Right lobe of liver (tissue), 6 donors: Measurements from ENCODE around the gene OXCT2. TPM values are rescaled to one million over a fixed set of nuclear protein-coding genes. Genes with fewer than 3 reads are reported as not detected.

ENCODE experiments used
- ATAC-seq, 4 donors: fragments of 200-7000 bp; cut with Tn5 transposase; one replicate each; pipeline ENCODE4 v1.9.1; 2020; ENCODE audit warnings: mild to moderate bottlenecking in 4 of 4, moderate library complexity in 4 of 4
- DNase-seq, 3 donors: peaks; one replicate each; pipeline ENCODE4 v3.0.0-alpha.2; 2020
- H3K27ac ChIP-seq, 3 donors: fragments of 200-600 bp; one replicate each; pipeline ENCODE4 v1.8.0; 2022
- H3K27me3 ChIP-seq, 2 donors: fragments of 200-600 bp; one replicate each; pipeline ENCODE4 v1.8.0; 2022
- H3K36me3 ChIP-seq, 4 donors: fragments of 200-600 bp; sonication (generic) in 1 of 4; one replicate each; pipeline versions ENCODE4 v1.5.1 to v1.8.0; 2017 to 2022; ENCODE audit warnings: control low read depth in 1 of 4
- H3K4me1 ChIP-seq, 4 donors: fragments of 200-600 bp; sonication (generic) in 1 of 4; one replicate each; pipeline versions ENCODE4 v1.5.1 to v1.8.0; 2017 to 2022; ENCODE audit warnings: control low read depth in 1 of 4
- H3K4me3 ChIP-seq, 3 donors: fragments of 200-600 bp; one replicate each; pipeline ENCODE4 v1.8.0; 2022
- H3K9me3 ChIP-seq, 4 donors: fragments of 200-600 bp; sonication (generic) in 1 of 4; one replicate each; pipeline versions ENCODE4 v1.5.1 to v1.8.0; 2017 to 2022; ENCODE audit warnings: control low read depth in 1 of 4
- POLR2A ChIP-seq: fragments of 450-650 bp; IDR thresholded peaks from one replicate; pipeline ENCODE4 v1.6.1; 2017; ENCODE audit warnings: antibody characterized with exemption, mild to moderate bottlenecking
- WGBS: methylation state at CpG from one replicate; pipeline ENCODE4 v1.1.6; 2018; ENCODE audit warnings: low coverage, low lambda C conversion rate; ENCODE audit not compliant: insufficient coverage; ENCODE audit errors: missing lambda C conversion rate; 5-methylcytosine and 5-hydroxymethylcytosine counted together
- intact Hi-C, 2 donors: fragments of 100-400 bp; cut with DNase I; formaldehyde crosslinking; loops; one replicate each; pipeline versions ENCODE4 v1.11.2 to v1.14.1; 2022
- total RNA-seq, 6 experiments: library from RNA; depleted of rRNA in 2 of 6; stranded (reverse); fragments of >200 nt in 2 of 6; fragmentation: NEBNext Ultra II Directional in 3 of 6; extraction: Animal tissue kit (Norgen Biotek cat#: 25700) in 3 of 6; gene quantifications; one replicate each; pipeline versions ENCODE4 v1.1.0 to v1.2.4, GENCODE V29; 2016 to 2023
- TF ChIP-seq, protein P1 (sequence below), 4 donors: fragments of 200-600 bp in 3 of 4; fragments of 450-650 bp in 1 of 4; IDR thresholded peaks; one replicate each; pipeline versions ENCODE4 v1.5.1 to v1.8.0; 2016 to 2022; ENCODE audit warnings: antibody characterized with exemption in 4 of 4, mild to moderate bottlenecking in 2 of 4
- donor health status: DM: no; HTN: yes; CAD: no.
- donor health status: DM: no; HTN: no; CAD: no.
- donor health status: DM: no; HTN: no; CAD: no.
- donor health status: DM: no; HTN: yes; CAD: no.
- donor health status: DM: no; HTN: yes; CAD: no.

OXCT2 gene
- total RNA-seq, 6 experiments from 2014 or later, result 0.12 to 2.4 (median 0.35) TPM; not detected in 1

- WGBS, result 88% methylated on average over 5 of the region's 5 CpGs
These were observed 13.6 kb downstream of the OXCT2 start for GRCh38 chr1:39757501-39757900.

GRCh38 chr1:39755965-39756659 lies 15.0 kb downstream of the OXCT2 start:
- intact Hi-C loops, result no loop called here
- no peak for ATAC-seq
- Histone ChIP-seq H3K27ac (no peak overlapping the region), H3K27me3 (no peaks in the 10 kb centered on the region), H3K9me3 (no peaks in the 10 kb centered on the region), H3K36me3 (peaks cover 0 to 65% (median 18%) of the 10 kb centered on the region in 4 donors), H3K4me1 (no peaks in the 10 kb centered on the region), H3K4me3 (no peak overlapping the region)
- DNase-seq, result peak in 1 of 3 donors; percentile 36
- no peak for TF ChIP-seq POLR2A
- TF ChIP-seq, protein P1, sequence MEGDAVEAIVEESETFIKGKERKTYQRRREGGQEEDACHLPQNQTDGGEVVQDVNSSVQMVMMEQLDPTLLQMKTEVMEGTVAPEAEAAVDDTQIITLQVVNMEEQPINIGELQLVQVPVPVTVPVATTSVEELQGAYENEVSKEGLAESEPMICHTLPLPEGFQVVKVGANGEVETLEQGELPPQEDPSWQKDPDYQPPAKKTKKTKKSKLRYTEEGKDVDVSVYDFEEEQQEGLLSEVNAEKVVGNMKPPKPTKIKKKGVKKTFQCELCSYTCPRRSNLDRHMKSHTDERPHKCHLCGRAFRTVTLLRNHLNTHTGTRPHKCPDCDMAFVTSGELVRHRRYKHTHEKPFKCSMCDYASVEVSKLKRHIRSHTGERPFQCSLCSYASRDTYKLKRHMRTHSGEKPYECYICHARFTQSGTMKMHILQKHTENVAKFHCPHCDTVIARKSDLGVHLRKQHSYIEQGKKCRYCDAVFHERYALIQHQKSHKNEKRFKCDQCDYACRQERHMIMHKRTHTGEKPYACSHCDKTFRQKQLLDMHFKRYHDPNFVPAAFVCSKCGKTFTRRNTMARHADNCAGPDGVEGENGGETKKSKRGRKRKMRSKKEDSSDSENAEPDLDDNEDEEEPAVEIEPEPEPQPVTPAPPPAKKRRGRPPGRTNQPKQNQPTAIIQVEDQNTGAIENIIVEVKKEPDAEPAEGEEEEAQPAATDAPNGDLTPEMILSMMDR (IDR thresholded peaks at IDR 0.05), result no peak
- WGBS, result 84% methylated on average over 3 of the region's 9 CpGs

More at GRCh38 chr1:39757501-39757900, 13.6 kb downstream of the OXCT2 start:
- H3K4me3 ChIP-seq, result no peak overlapping the region
- H3K4me1 ChIP-seq, result no peaks in the 10 kb centered on the region
- intact Hi-C loops, result no loop called here
- no peaks in the 10 kb centered on the region for H3K9me3 ChIP-seq
- H3K36me3 ChIP-seq, result peaks cover 0 to 52% (median 13%) of the 10 kb centered on the region in 4 donors
- H3K27ac ChIP-seq, result no peak overlapping the region
- TF ChIP-seq POLR2A, result no peak
- TF ChIP-seq, protein P1 (IDR thresholded peaks at IDR 0.05), result no peak
- peak in 1 of 3 donors; percentile 2 for DNase-seq
- ATAC-seq, result no peak
- no peaks in the 10 kb centered on the region for H3K27me3 ChIP-seq

DNA sequence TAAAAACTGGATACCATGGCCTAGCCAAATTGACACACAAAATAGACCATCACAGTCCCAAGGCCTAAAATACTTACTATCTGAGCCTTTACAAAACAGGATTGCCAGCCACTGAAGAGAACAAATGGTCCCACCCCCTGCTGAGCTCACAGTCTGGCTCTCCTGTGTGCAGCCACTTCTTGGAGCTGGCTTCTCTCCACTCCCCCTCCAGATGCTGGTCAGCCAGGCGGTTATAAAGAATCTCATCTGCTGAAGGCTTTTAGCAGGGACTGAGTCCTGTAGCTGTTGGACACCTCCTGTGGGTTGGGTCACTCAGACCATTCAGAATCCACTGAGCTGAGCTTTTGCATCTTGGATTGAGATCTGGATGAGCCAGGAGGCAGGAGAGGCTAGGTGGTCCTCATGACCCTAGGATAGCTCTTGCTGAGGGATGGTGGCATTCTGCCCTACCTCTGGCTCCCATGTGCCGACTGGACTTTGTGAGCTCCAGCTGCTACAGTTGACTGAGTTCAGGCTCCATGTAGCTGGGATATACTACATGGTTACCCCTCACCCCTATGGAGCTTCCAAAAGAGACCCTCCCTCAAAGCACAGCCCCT lies 16.1 kb downstream of the OXCT2 start:
- Histone ChIP-seq H3K27ac (no peak overlapping the region), H3K4me1 (no peaks in the 10 kb centered on the region), H3K27me3 (no peaks in the 10 kb centered on the region), H3K4me3 (no peak overlapping the region), H3K9me3 (no peaks in the 10 kb centered on the region), H3K36me3 (peaks cover 0 to 76% (median 20%) of the 10 kb centered on the region in 4 donors)
- TF ChIP-seq, protein P1 (IDR thresholded peaks at IDR 0.05), result no peak
- TF ChIP-seq POLR2A, result no peak
- no CpG with 5 or more reads among the region's 2 CpGs for WGBS
- DNase-seq (peak in 1 of 3 donors; percentile 19), ATAC-seq (no peak)
- intact Hi-C loops, result no loop called here

DNA sequence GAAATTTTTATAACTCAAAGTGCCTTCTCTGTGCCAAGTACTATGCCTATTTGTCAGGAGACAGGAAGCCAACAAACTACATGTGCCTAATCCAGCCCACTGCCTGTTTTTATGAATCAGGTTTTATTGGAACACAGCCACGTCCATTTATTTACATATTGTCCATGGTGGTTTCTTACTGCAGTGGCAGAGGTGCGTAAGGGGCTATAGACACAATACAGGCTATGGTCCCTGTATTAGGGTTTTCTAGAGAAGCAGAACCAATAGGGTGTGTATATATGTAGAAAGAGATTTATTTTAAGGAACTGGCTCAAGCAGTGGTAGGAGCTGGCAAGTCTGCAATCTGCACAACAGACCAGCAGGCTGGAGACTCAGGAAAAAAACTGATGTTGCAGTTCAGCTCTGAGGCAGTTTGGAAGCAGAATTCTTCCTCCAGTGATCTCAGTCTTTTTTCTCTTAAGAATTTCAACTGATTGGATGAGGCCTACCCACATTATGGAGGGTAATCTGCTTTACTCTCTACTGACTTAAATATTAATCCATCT lies 17.1 kb downstream of the OXCT2 start:
- intact Hi-C loops, result no loop called here
- TF ChIP-seq, protein P1 (IDR thresholded peaks at IDR 0.05), result no peak
- no peak for TF ChIP-seq POLR2A
- Histone ChIP-seq H3K4me1 (no peaks in the 10 kb centered on the region), H3K4me3 (no peak overlapping the region), H3K9me3 (no peaks in the 10 kb centered on the region), H3K36me3 (peaks cover 4 to 85% (median 24%) of the 10 kb centered on the region in 4 donors), H3K27me3 (no peaks in the 10 kb centered on the region), H3K27ac (no peak overlapping the region)
- no peak for DNase-seq
- ATAC-seq, result no peak
- 76% methylated on average over 2 of the region's 2 CpGs for WGBS
